ENCODE data around the gene PGPEP1.

Gene PGPEP1

DNA sequence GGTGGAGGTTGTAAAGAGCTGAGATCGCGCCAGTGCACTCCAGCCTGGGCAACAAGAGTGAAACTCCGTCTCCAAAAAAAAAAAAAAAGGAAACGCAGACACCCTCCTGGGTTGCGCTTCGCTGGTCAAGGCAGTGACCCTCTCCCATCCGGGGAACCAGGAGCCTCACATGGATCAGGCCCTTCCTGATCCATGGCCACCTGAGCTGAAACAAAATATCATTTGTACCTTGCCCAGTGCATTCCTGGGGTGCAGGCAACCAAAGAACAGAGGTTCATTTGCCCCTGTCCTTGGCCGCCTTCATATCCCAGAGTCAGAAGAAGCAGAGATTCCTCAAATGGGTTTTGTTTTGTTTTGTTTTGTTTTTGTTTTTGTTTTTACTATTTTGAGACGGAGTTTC, 9.5 kb upstream of the PGPEP1 start:
- Histone ChIP-seq H3K4ac (ENCODE audit: low read depth, low read length) (no peak overlapping the region), H3K14ac (ENCODE audit: low read length) (no peak overlapping the region), H3K79me2 (ENCODE audit: control insufficient read depth, insufficient read depth, low read length, poor library complexity) (peaks cover 3% of the 10 kb centered on the region), H3K9me3 (ENCODE audit: insufficient read depth, low read depth, low read length) (no peaks in the 10 kb centered on the region), H3K18ac (ENCODE audit: low read length) (no peak overlapping the region), H3K79me1 (ENCODE audit: low read length) (peaks cover 22% of the 10 kb centered on the region), H4K8ac (ENCODE audit: low read depth, low read length) (no peak overlapping the region), H2BK12ac (ENCODE audit: low read length) (no peak overlapping the region), H3K9ac (ENCODE audit: low read length) (no peak overlapping the region), H3K27ac (ENCODE audit: low read depth, low read length) (no peak overlapping the region), H3K4me2 (ENCODE audit: low read length) (no peak overlapping the region), H2AFZ (ENCODE audit: insufficient read depth, low read length, poor library complexity) (no peak overlapping the region), H3K36me3 (ENCODE audit: control insufficient read depth in 1 of 2, insufficient read depth in 2 of 2, low read length in 2 of 2) (no peaks in the 10 kb centered on the region), H4K91ac (ENCODE audit: low read depth, low read length) (peak overlapping the region; percentile 66), H3K4me1 (ENCODE audit: control insufficient read depth in 1 of 2, insufficient read depth in 2 of 2, low read length in 2 of 2) (peaks cover 15 to 23% of the 10 kb centered on the region in 2 experiments), H2BK120ac (ENCODE audit: insufficient read depth, low read length, poor library complexity) (peak overlapping the region; percentile 68), H3K4me3 (ENCODE audit: low read depth, low read length) (no peak overlapping the region), H3K27me3 (ENCODE audit: insufficient read depth, low read length) (no peaks in the 10 kb centered on the region), H2BK5ac (ENCODE audit: low read depth, low read length, poor library complexity) (no peak overlapping the region), H4K12ac (ENCODE audit: low read depth, low read length) (no peak overlapping the region), H2AK5ac (ENCODE audit: low read length) (no peak overlapping the region), H3K23ac (ENCODE audit: low read length) (no peak overlapping the region)
- DNase-seq, result no peak
- no CpG with 5 or more reads among the region's 9 CpGs for WGBS (ENCODE audit: extremely low coverage, insufficient coverage, insufficient read length)

DNA sequence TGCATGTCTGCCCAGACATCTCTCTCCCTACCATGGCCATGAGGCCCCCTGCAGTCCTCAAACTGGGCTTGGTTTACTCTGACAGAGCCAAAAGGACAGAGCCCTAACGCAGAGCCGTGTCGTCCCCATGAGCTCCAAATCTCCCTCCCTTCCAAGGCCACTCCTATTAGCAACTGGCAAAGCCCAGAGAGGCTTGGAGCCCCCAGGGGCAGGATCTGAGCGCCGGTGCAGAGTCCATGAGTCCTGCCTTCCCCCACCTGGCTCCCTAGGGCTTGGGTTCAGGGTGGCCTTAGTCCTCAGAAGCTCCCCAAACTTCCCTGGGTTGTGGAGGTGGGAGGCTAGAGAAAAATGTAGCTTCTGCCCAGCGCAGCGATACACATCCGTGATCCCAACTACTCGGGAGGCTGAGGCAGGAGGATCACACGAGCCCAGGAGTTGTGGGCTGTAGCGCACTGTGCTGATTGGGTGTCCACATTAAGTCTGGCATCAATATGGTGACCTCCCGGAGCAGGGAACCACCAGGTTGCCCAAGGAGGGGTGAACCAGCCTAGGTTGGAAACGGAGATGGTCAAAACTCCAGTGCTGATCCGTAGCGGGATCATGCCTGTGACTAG, 7.4 kb upstream of the PGPEP1 start:
- DNase-seq, result peak in 1 of 2 donors; percentile 51
- Histone ChIP-seq H3K23ac (ENCODE audit: low read length) (no peak overlapping the region), H3K79me1 (ENCODE audit: low read length) (peaks cover 22% of the 10 kb centered on the region), H3K9ac (ENCODE audit: low read length) (no peak overlapping the region), H3K4me2 (ENCODE audit: low read length) (no peak overlapping the region), H2BK120ac (ENCODE audit: insufficient read depth, low read length, poor library complexity) (peak overlapping the region; percentile 82), H3K4ac (ENCODE audit: low read depth, low read length) (peak overlapping the region; percentile 35), H2BK12ac (ENCODE audit: low read length) (peak overlapping the region; percentile 91), H3K18ac (ENCODE audit: low read length) (peak overlapping the region; percentile 73), H3K27ac (ENCODE audit: low read depth, low read length) (peak overlapping the region; percentile 70), H2AFZ (ENCODE audit: insufficient read depth, low read length, poor library complexity) (peak overlapping the region; percentile 56), H3K27me3 (ENCODE audit: insufficient read depth, low read length) (no peaks in the 10 kb centered on the region), H4K91ac (ENCODE audit: low read depth, low read length) (peak overlapping the region; percentile 93), H4K8ac (ENCODE audit: low read depth, low read length) (peak overlapping the region; percentile 38), H3K14ac (ENCODE audit: low read length) (peak overlapping the region; percentile 90), H2AK5ac (ENCODE audit: low read length) (peak overlapping the region; percentile 87), H3K4me1 (ENCODE audit: control insufficient read depth in 1 of 2, insufficient read depth in 2 of 2, low read length in 2 of 2) (peaks cover 15 to 23% of the 10 kb centered on the region in 2 experiments), H3K36me3 (ENCODE audit: control insufficient read depth in 1 of 2, insufficient read depth in 2 of 2, low read length in 2 of 2) (no peaks in the 10 kb centered on the region), H3K4me3 (ENCODE audit: low read depth, low read length) (no peak overlapping the region), H4K12ac (ENCODE audit: low read depth, low read length) (no peak overlapping the region), H3K9me3 (ENCODE audit: insufficient read depth, low read depth, low read length) (no peaks in the 10 kb centered on the region), H3K79me2 (ENCODE audit: control insufficient read depth, insufficient read depth, low read length, poor library complexity) (peaks cover 3% of the 10 kb centered on the region), H2BK5ac (ENCODE audit: low read depth, low read length, poor library complexity) (peak overlapping the region; percentile 84)
- WGBS (ENCODE audit: extremely low coverage, insufficient coverage, insufficient read length), result no CpG with 5 or more reads among the region's 15 CpGs

DNA sequence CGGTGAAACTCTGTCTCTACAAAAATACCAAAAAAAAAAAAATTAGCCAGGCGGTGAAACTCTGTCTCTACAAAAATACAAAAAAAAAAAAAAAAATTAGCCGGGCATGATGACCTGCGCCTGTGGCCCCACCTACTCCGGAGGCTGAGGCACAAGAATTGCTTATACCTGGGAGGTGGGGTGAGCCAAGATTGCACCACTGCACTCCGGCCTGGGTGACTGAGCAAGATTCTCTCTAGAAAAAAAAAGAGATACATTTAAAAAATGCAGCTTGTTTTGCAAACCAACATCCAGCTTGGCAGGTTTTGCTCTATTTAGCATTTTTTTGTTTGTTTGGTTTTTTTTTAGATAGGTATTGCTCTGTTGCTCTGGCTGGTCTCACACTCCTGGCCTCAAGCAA, 6.7 kb upstream of the PGPEP1 start:
- H3K18ac ChIP-seq (ENCODE audit: low read length), result no peak overlapping the region
- no peak overlapping the region for H3K4me3 ChIP-seq (ENCODE audit: low read depth, low read length)
- H3K14ac ChIP-seq (ENCODE audit: low read length), result peak overlapping the region; percentile 60
- no peaks in the 10 kb centered on the region for H3K27me3 ChIP-seq (ENCODE audit: insufficient read depth, low read length)
- H3K27ac ChIP-seq (ENCODE audit: low read depth, low read length), result peak overlapping the region; percentile 72
- H4K8ac ChIP-seq (ENCODE audit: low read depth, low read length), result no peak overlapping the region
- no CpG with 5 or more reads among the region's 6 CpGs for WGBS (ENCODE audit: extremely low coverage, insufficient coverage, insufficient read length)
- no peak overlapping the region for H3K9ac ChIP-seq (ENCODE audit: low read length)
- H4K91ac ChIP-seq (ENCODE audit: low read depth, low read length), result peak overlapping the region; percentile 93
- no peak overlapping the region for H3K4me2 ChIP-seq (ENCODE audit: low read length)
- H2AK5ac ChIP-seq (ENCODE audit: low read length), result no peak overlapping the region
- H4K12ac ChIP-seq (ENCODE audit: low read depth, low read length), result no peak overlapping the region
- no peak overlapping the region for H2AFZ ChIP-seq (ENCODE audit: insufficient read depth, low read length, poor library complexity)
- no peak overlapping the region for H3K4ac ChIP-seq (ENCODE audit: low read depth, low read length)
- peak overlapping the region; percentile 82 for H2BK120ac ChIP-seq (ENCODE audit: insufficient read depth, low read length, poor library complexity)
- DNase-seq, result peak; percentile 96 to 97
- H3K9me3 ChIP-seq (ENCODE audit: insufficient read depth, low read depth, low read length), result no peaks in the 10 kb centered on the region
- peak overlapping the region; percentile 84 for H2BK5ac ChIP-seq (ENCODE audit: low read depth, low read length, poor library complexity)
- H2BK12ac ChIP-seq (ENCODE audit: low read length), result peak overlapping the region; percentile 88
- peaks cover 15 to 23% of the 10 kb centered on the region in 2 experiments for H3K4me1 ChIP-seq (ENCODE audit: control insufficient read depth in 1 of 2, insufficient read depth in 2 of 2, low read length in 2 of 2)
- peaks cover 20% of the 10 kb centered on the region for H3K79me1 ChIP-seq (ENCODE audit: low read length)
- H3K79me2 ChIP-seq (ENCODE audit: control insufficient read depth, insufficient read depth, low read length, poor library complexity), result peaks cover 3% of the 10 kb centered on the region
- no peaks in the 10 kb centered on the region for H3K36me3 ChIP-seq (ENCODE audit: control insufficient read depth in 1 of 2, insufficient read depth in 2 of 2, low read length in 2 of 2)
- no peak overlapping the region for H3K23ac ChIP-seq (ENCODE audit: low read length)

DNA sequence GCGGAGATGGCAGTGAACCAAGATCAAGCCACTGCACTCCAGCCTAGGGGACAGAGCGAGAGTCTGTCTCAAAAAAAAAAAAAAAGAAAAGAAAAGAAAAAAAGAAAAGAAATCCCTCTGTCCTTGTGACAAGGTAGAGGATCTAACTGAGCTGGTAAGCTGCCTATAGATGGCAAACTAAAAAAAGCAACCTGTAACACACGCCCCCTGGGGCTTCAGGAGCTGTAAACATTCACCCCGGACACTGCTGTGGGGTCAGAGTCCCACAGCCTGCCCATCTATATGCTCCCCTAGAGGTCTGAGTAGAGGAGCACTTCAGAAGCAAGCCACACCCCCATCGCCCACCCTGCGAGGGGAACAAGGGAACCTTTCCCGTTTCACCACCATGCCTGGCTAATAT, 4.3 kb upstream of the PGPEP1 start:
- Histone ChIP-seq H2AK5ac (ENCODE audit: low read length) (no peak overlapping the region), H3K18ac (ENCODE audit: low read length) (no peak overlapping the region), H3K27ac (ENCODE audit: low read depth, low read length) (no peak overlapping the region), H3K4me2 (ENCODE audit: low read length) (no peak overlapping the region), H3K9me3 (ENCODE audit: insufficient read depth, low read depth, low read length) (no peaks in the 10 kb centered on the region), H3K9ac (ENCODE audit: low read length) (no peak overlapping the region), H3K79me2 (ENCODE audit: control insufficient read depth, insufficient read depth, low read length, poor library complexity) (peaks cover 3% of the 10 kb centered on the region), H4K91ac (ENCODE audit: low read depth, low read length) (no peak overlapping the region), H2AFZ (ENCODE audit: insufficient read depth, low read length, poor library complexity) (no peak overlapping the region), H2BK5ac (ENCODE audit: low read depth, low read length, poor library complexity) (no peak overlapping the region), H3K27me3 (ENCODE audit: insufficient read depth, low read length) (no peaks in the 10 kb centered on the region), H3K14ac (ENCODE audit: low read length) (no peak overlapping the region), H3K4me1 (ENCODE audit: control insufficient read depth in 1 of 2, insufficient read depth in 2 of 2, low read length in 2 of 2) (peaks cover 20 to 27% of the 10 kb centered on the region in 2 experiments), H3K36me3 (ENCODE audit: control insufficient read depth in 1 of 2, insufficient read depth in 2 of 2, low read length in 2 of 2) (no peaks in the 10 kb centered on the region), H3K23ac (ENCODE audit: low read length) (no peak overlapping the region), H4K12ac (ENCODE audit: low read depth, low read length) (no peak overlapping the region), H2BK120ac (ENCODE audit: insufficient read depth, low read length, poor library complexity) (no peak overlapping the region), H2BK12ac (ENCODE audit: low read length) (no peak overlapping the region), H4K8ac (ENCODE audit: low read depth, low read length) (no peak overlapping the region), H3K4ac (ENCODE audit: low read depth, low read length) (no peak overlapping the region), H3K4me3 (ENCODE audit: low read depth, low read length) (no peak overlapping the region), H3K79me1 (ENCODE audit: low read length) (peaks cover 21% of the 10 kb centered on the region)
- no CpG with 5 or more reads among the region's 7 CpGs for WGBS (ENCODE audit: extremely low coverage, insufficient coverage, insufficient read length)
- no peak for DNase-seq
